Measurements from ENCODE around the gene USH2A.

GRCh38 chr1:215766521-215766920, 656.7 kb downstream of the USH2A start:
- no peak for TF ChIP-seq POLR2A (IDR thresholded peaks at IDR 0.05)
- TF ChIP-seq CTCF (IDR thresholded peaks at IDR 0.05) = no peak
- TF ChIP-seq EP300 (IDR thresholded peaks at IDR 0.05; ENCODE audit: low read depth) = no peak

Measured in transverse colon (tissue), 3 donors.